Measurements from ENCODE around the gene FRAS1.
"Not testable (repeated sequence)": the region's sequence is repeated elsewhere in the genome, so short reads cannot be mapped to it uniquely, and the experiment has no call there.

The FRAS1 gene

GRCh38 chr4:78190068-78190467 lies 132.9 kb downstream of the FRAS1 start:
- in situ Hi-C loops (cut with MboI; ENCODE audit: low pct_unique_long_range_greater_than_20kb, low sequenced_read_pairs), result no loop called here
- no peak for DNase-seq

GRCh38 chr4:78190595-78190994 lies 133.5 kb downstream of the FRAS1 start:
- in situ Hi-C loops (cut with MboI; ENCODE audit: low pct_unique_long_range_greater_than_20kb, low sequenced_read_pairs), result no loop called here
- DNase-seq, result no peak

GRCh38 chr4:78197947-78198346 lies 140.8 kb downstream of the FRAS1 start:
- in situ Hi-C loops (cut with MboI; ENCODE audit: low pct_unique_long_range_greater_than_20kb, low sequenced_read_pairs), result no loop called here
- DNase-seq, result no peak

- in situ Hi-C loops (cut with MboI; ENCODE audit: low pct_unique_long_range_greater_than_20kb, low sequenced_read_pairs), result no loop called here
Observed at GRCh38 chr4:78199984-78200383, 142.9 kb downstream of the FRAS1 start.

GRCh38 chr4:78200949-78201348 lies 143.8 kb downstream of the FRAS1 start:
- DNase-seq, result no peak
- in situ Hi-C loops (cut with MboI; ENCODE audit: low pct_unique_long_range_greater_than_20kb, low sequenced_read_pairs), result no loop called here

More at GRCh38 chr4:78199984-78200383, 142.9 kb downstream of the FRAS1 start:
- no peak for DNase-seq

GRCh38 chr4:78204176-78204575 lies 147.1 kb downstream of the FRAS1 start:
- in situ Hi-C loops (cut with MboI; ENCODE audit: low pct_unique_long_range_greater_than_20kb, low sequenced_read_pairs), result no loop called here
- DNase-seq, result no peak

- DNase-seq, result no peak
- in situ Hi-C loops (cut with MboI; ENCODE audit: low pct_unique_long_range_greater_than_20kb, low sequenced_read_pairs), result no loop called here
Observed at GRCh38 chr4:78205591-78205990, 148.5 kb downstream of the FRAS1 start.

GRCh38 chr4:78207541-78207940 lies 150.4 kb downstream of the FRAS1 start:
- DNase-seq, result no peak
- in situ Hi-C loops (cut with MboI; ENCODE audit: low pct_unique_long_range_greater_than_20kb, low sequenced_read_pairs), result no loop called here

- in situ Hi-C loops (cut with MboI; ENCODE audit: low pct_unique_long_range_greater_than_20kb, low sequenced_read_pairs), result no loop called here
Observed at GRCh38 chr4:78207951-78208350, 150.8 kb downstream of the FRAS1 start.

GRCh38 chr4:78208896-78209295 lies 151.8 kb downstream of the FRAS1 start:
- in situ Hi-C loops (cut with MboI; ENCODE audit: low pct_unique_long_range_greater_than_20kb, low sequenced_read_pairs); DNase-seq: not testable (repeated sequence)

More at GRCh38 chr4:78207951-78208350, 150.8 kb downstream of the FRAS1 start:
- DNase-seq, result no peak

GRCh38 chr4:78210694-78211410 lies 153.7 kb downstream of the FRAS1 start:
- in situ Hi-C loops (cut with MboI; ENCODE audit: low pct_unique_long_range_greater_than_20kb, low sequenced_read_pairs), result no loop called here
- DNase-seq, result no peak

- DNase-seq, result no peak
- in situ Hi-C loops (cut with MboI; ENCODE audit: low pct_unique_long_range_greater_than_20kb, low sequenced_read_pairs), result no loop called here
Observed at GRCh38 chr4:78213218-78213617, 156.1 kb downstream of the FRAS1 start.

GRCh38 chr4:78214078-78214477 lies 157.0 kb downstream of the FRAS1 start:
- in situ Hi-C loops (cut with MboI; ENCODE audit: low pct_unique_long_range_greater_than_20kb, low sequenced_read_pairs), result no loop called here
- DNase-seq, result no peak

GRCh38 chr4:78217557-78217956 lies 160.4 kb downstream of the FRAS1 start:
- no peak for DNase-seq

GRCh38 chr4:78218260-78218659 lies 161.1 kb downstream of the FRAS1 start:
- DNase-seq, result no peak
- in situ Hi-C loops (cut with MboI; ENCODE audit: low pct_unique_long_range_greater_than_20kb, low sequenced_read_pairs), result no loop called here

More at GRCh38 chr4:78217557-78217956, 160.4 kb downstream of the FRAS1 start:
- in situ Hi-C loops (cut with MboI; ENCODE audit: low pct_unique_long_range_greater_than_20kb, low sequenced_read_pairs), result no loop called here

- in situ Hi-C loops (cut with MboI; ENCODE audit: low pct_unique_long_range_greater_than_20kb, low sequenced_read_pairs), result no loop called here
- DNase-seq, result no peak
Observed at GRCh38 chr4:78219825-78220224, 162.7 kb downstream of the FRAS1 start.

GRCh38 chr4:78220283-78220682 lies 163.2 kb downstream of the FRAS1 start:
- in situ Hi-C loops (cut with MboI; ENCODE audit: low pct_unique_long_range_greater_than_20kb, low sequenced_read_pairs), result no loop called here
- no peak for DNase-seq

- no peak for DNase-seq
- in situ Hi-C loops (cut with MboI; ENCODE audit: low pct_unique_long_range_greater_than_20kb, low sequenced_read_pairs), result no loop called here
Observed at GRCh38 chr4:78222575-78223186, 165.6 kb downstream of the FRAS1 start.

GRCh38 chr4:78225236-78225635 lies 168.1 kb downstream of the FRAS1 start:
- in situ Hi-C loops (cut with MboI; ENCODE audit: low pct_unique_long_range_greater_than_20kb, low sequenced_read_pairs), result no loop called here
- DNase-seq, result no peak

GRCh38 chr4:78226279-78226678 lies 169.2 kb downstream of the FRAS1 start:
- no peak for DNase-seq
- in situ Hi-C loops (cut with MboI; ENCODE audit: low pct_unique_long_range_greater_than_20kb, low sequenced_read_pairs), result no loop called here
